GM10266 (cell line): ENCODE data around the gene WFDC9.
"Not testable (repeated sequence)": the region's sequence is repeated elsewhere in the genome, so short reads cannot be mapped to it uniquely, and the experiment has no call there.

ENCODE experiments used
- DNase-seq: peaks from one replicate; pipeline ENCODE4 v3.0.0; 2012; ENCODE audit errors: extremely low spot score
- CTCF ChIP-seq: IDR thresholded peaks from 2 replicates; pipeline ENCODE4 v1.5.1; 2012; ENCODE audit warnings: mild to moderate bottlenecking, low read depth; ENCODE audit not compliant: control insufficient read depth, insufficient read depth; ENCODE audit errors: missing control alignments

WFDC9 gene

GRCh38 chr20:45631184-45631583 is at the start of gene WFDC9:
TSS of gene WFDC9 (minus strand) at chr20:45631284. CDS start at chr20:45610181, 21,103 bp downstream.
- DNase-seq = no peak
- no peak for TF ChIP-seq CTCF

GRCh38 chr20:45679650-45680049 is 48.6 kb upstream of the WFDC9 start:
- DNase-seq = no peak
- no peak for TF ChIP-seq CTCF

GRCh38 chr20:45672765-45673164 is 41.7 kb upstream of the WFDC9 start:
- TF ChIP-seq CTCF = no peak
- DNase-seq = no peak

GRCh38 chr20:45670139-45670538 is 39.1 kb upstream of the WFDC9 start, which contains the start of gene WFDC11:
TSS of gene WFDC11 (minus strand) at chr20:45670239. CDS start at chr20:45650600, 19,639 bp downstream.
- TF ChIP-seq CTCF = no peak
- no peak for DNase-seq

- DNase-seq = not testable (repeated sequence)
Measured at GRCh38 chr20:45657038-45657437, 26.0 kb upstream of the WFDC9 start.

GRCh38 chr20:45651726-45652125 is 20.6 kb upstream of the WFDC9 start:
- DNase-seq = not testable (repeated sequence)

GRCh38 chr20:45649312-45649863 is 18.3 kb upstream of the WFDC9 start:
- TF ChIP-seq CTCF = no peak
- no peak for DNase-seq

GRCh38 chr20:45647441-45648050 is 16.5 kb upstream of the WFDC9 start:
- TF ChIP-seq CTCF = no peak
- no peak for DNase-seq
